ENCODE measurements around the gene GCLC. TPM values are rescaled to one million over a fixed set of nuclear protein-coding genes. Genes with fewer than 3 reads are reported as not detected.

Gene GCLC
- total and polyA plus RNA-seq, 12 donors: 7.3 to 116 (median 37.9) TPM

- Histone ChIP-seq H3K36me3 (replicated peaks in 1 of 2) (no peaks in the 10 kb centered on the region), H3K4me1 (replicated peaks in 1 of 2) (no peaks in the 10 kb centered on the region), H3K27ac (no peak overlapping the region), H3K27me3 (no peaks in the 10 kb centered on the region), H3K9me3 (replicated peaks in 1 of 3) (no peaks in the 10 kb centered on the region), H3K4me3 (no peak overlapping the region)
- TF ChIP-seq CTCF (IDR thresholded peaks at IDR 0.05): no peak
- no peak for TF ChIP-seq POLR2A (IDR thresholded peaks at IDR 0.05)
- intact Hi-C loops (cut with DNase I): no loop called here
- no peak for DNase-seq
These were observed 47.0 kb upstream of the GCLC start for GRCh38 chr6:53591873-53592272.

GRCh38 chr6:53588816-53589509 lies 44.1 kb upstream of the GCLC start:
- 81 to 88% (median 84%) methylated on average over 3 of the region's 3 CpGs for WGBS, 4 donors
- DNase-seq: no peak
- no peak overlapping the region for H3K4me3 ChIP-seq
- no peaks in the 10 kb centered on the region for H3K4me1 ChIP-seq (replicated peaks in 1 of 2)
- no peaks in the 10 kb centered on the region for H3K9me3 ChIP-seq (replicated peaks in 1 of 3)
- no peak overlapping the region for H3K27ac ChIP-seq
- H3K36me3 ChIP-seq (replicated peaks in 1 of 2): no peaks in the 10 kb centered on the region
- TF ChIP-seq CTCF (IDR thresholded peaks at IDR 0.05): no peak
- no peak for TF ChIP-seq POLR2A (IDR thresholded peaks at IDR 0.05)
- intact Hi-C loops (cut with DNase I): no loop called here
- H3K27me3 ChIP-seq: no peaks in the 10 kb centered on the region

GRCh38 chr6:53587291-53587690 lies 42.4 kb upstream of the GCLC start:
- no peak for TF ChIP-seq POLR2A (IDR thresholded peaks at IDR 0.05)
- no peak for TF ChIP-seq CTCF (IDR thresholded peaks at IDR 0.05)

GRCh38 chr6:53585208-53585900 lies 40.5 kb upstream of the GCLC start:
- Histone ChIP-seq H3K4me1 (replicated peaks in 1 of 2) (no peaks in the 10 kb centered on the region), H3K27me3 (no peaks in the 10 kb centered on the region), H3K4me3 (no peak overlapping the region), H3K36me3 (replicated peaks in 1 of 2) (no peaks in the 10 kb centered on the region), H3K9me3 (replicated peaks in 1 of 3) (no peaks in the 10 kb centered on the region), H3K27ac (peak overlapping the region in 1 of 5 donors; percentile 8)
- no peak for TF ChIP-seq CTCF (IDR thresholded peaks at IDR 0.05)
- no peak for TF ChIP-seq POLR2A (IDR thresholded peaks at IDR 0.05)
- intact Hi-C loops (cut with DNase I): no loop called here
- WGBS, 4 donors: 76 to 84% (median 81%) methylated on average over 7 of the region's 7 CpGs
- no peak for DNase-seq

More at GRCh38 chr6:53587291-53587690, 42.4 kb upstream of the GCLC start:
- no peaks in the 10 kb centered on the region for H3K36me3 ChIP-seq (replicated peaks in 1 of 2)
- WGBS, 4 donors: 88 to 100% (median 94%) methylated on average over 1 of the region's 1 CpG
- H3K4me3 ChIP-seq: no peak overlapping the region
- intact Hi-C loops (cut with DNase I): no loop called here
- H3K27me3 ChIP-seq: no peaks in the 10 kb centered on the region
- no peak for DNase-seq
- no peak overlapping the region for H3K27ac ChIP-seq
- H3K4me1 ChIP-seq (replicated peaks in 1 of 2): no peaks in the 10 kb centered on the region
- no peaks in the 10 kb centered on the region for H3K9me3 ChIP-seq (replicated peaks in 1 of 3)

All from adrenal gland (tissue), 12 donors.